Motor neuron (in vitro differentiated cells): ENCODE measurements around the gene DST. TPM values are rescaled to one million over a fixed set of nuclear protein-coding genes. Genes with fewer than 3 reads are reported as not detected.

Experiments
- ATAC-seq, 8 experiments: fragments of 200-7000 bp; cut with Tn5 transposase; replicated peaks in 6 of 8; 2 replicates each; pipeline ENCODE4 v1.8.0; 2021; ENCODE audit warnings: mild to moderate bottlenecking in 8 of 8, moderate library complexity in 8 of 8
- H3K27ac ChIP-seq, 2 donors: fragments of 250-450 bp; sonication (Bioruptor Pico); 2 replicates each; pipeline ENCODE4 v1.9.0; 2021; ENCODE audit warnings: antibody characterized with exemption in 2 of 2, mild to moderate bottlenecking in 2 of 2, moderate library complexity in 1 of 2
- H3K4me1 ChIP-seq, 2 donors: fragments of 250-450 bp; sonication (Bioruptor Pico); replicated peaks in 1 of 2; 2 replicates each; pipeline ENCODE4 v1.6.1; 2021; ENCODE audit warnings: antibody characterized with exemption in 2 of 2, mild to moderate bottlenecking in 2 of 2, moderate library complexity in 1 of 2
- H3K4me3 ChIP-seq, 5 donors: fragments of 250-450 bp; sonication (Bioruptor Pico); 2 replicates each; pipeline ENCODE4 v1.9.0; 2021; ENCODE audit warnings: antibody characterized with exemption in 5 of 5, mild to moderate bottlenecking in 5 of 5, moderate library complexity in 4 of 5
- WGBS, 10 experiments: fragments of 450-650 bp; shearing (Covaris generic); methylation state at CpG; one replicate each; pipeline ENCODE4 v1.0.0; 2022; 5-methylcytosine and 5-hydroxymethylcytosine counted together
- in situ Hi-C, 9 experiments: fragments of 400-800 bp; cut with MboI; loops; one replicate each; pipeline ENCODE4 v1.15.0; 2021; ENCODE audit warnings: low sequenced_read_pairs in 9 of 9, low pct_unique_long_range_greater_than_20kb in 2 of 9; ENCODE audit not compliant: unreplicated experiment in 9 of 9
- total RNA-seq, 8 experiments: library from RNA; unstranded; fragments of 300-600 nt; gene quantifications; 2 replicates each; pipeline versions ENCODE4 v1.2.3 to v1.2.4, GENCODE V29; 2022

The DST gene
- total RNA-seq, 8 experiments from 2014 or later, result 102 to 461 (median 260) TPM

DNA sequence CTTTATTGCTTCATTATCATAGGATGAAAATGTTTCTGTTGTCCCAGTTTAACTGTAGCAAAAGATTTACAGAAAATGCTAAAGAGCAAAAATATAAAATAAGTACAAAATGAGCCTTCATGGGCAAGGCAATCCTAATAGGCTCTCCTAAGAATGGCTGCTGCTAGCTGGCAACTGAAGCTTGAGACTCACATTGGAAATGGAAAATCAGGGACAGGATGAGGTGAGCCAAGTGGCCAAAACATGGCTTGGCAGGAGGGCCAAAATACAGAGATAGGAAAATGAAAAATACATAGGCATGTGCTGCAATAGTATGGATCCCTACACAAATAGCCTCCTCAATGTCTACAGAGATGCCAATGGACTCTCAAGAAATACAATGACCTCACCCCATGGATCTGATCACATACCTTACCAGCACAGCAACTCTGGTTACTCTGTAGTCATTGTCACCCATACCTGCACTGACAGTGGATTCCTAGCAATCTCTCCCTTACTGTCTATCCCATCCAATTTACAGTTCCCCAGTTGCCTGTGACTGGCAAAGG, 105.4 kb downstream of the DST start:
- no peak overlapping the region for H3K27ac ChIP-seq
- peak in 1 of 8 experiments; percentile 13 for ATAC-seq

DNA sequence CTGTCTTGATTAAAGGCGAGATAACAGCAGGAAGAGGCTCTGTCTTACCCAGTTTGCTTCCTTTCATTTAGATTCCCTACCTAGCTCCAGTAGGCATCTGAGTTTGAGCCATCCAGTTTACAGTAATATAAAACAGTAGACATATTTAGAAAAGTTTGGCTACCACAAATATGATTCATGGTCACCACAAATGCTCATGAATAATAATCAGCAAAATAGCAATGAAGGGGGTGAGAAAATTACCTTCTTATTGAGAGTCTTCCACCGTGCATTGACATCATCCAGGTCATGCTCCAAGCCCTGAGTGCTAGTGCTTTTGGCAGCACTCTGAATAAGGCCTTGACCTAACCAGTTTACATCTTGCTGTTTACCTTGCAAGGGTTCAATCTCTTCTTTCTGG, 106.2 kb downstream of the DST start:
- no peak overlapping the region for H3K4me3 ChIP-seq
- peaks cover 26 to 42% of the 10 kb centered on the region in 2 donors for H3K4me1 ChIP-seq
- ATAC-seq, result no peak
- no peak overlapping the region for H3K27ac ChIP-seq
- WGBS, 10 experiments, result 74 to 100% (median 93%) methylated on average over 1 to 2 of the region's 2 CpGs; no CpG with 5 or more reads in 5 of the 10 experiments
- in situ Hi-C loops, result loop anchor here in 1 of 9 experiments (25.0 kb wide), 1 partner anchor 174 kb away; no protein-coding TSS in a partner anchor

More for the DNA sequence above, 105.4 kb downstream of the DST start:
- no peak overlapping the region for H3K4me3 ChIP-seq
- H3K4me1 ChIP-seq, result peaks cover 26 to 42% of the 10 kb centered on the region in 2 donors
- in situ Hi-C loops, result loop anchor here in 1 of 9 experiments (25.0 kb wide), 1 partner anchor 175 kb away; no protein-coding TSS in a partner anchor

DNA sequence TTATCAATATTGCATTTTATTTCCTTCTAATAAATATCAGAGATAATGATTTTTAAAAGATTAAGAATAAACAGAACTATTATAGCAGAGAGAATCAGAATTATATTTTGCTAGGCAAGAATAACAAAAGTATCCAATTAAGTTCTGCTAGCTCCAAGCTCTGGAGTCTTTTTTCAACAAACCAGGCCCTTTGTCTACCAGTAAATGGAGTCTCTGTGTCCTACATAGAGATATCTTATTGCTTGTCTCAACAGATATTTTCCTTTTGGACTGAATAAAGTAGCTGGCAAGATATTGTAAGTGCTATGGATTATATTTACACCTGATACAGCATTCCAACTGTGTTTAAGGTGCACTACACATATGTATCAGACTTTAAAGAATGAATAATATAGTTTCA, 107.1 kb downstream of the DST start:
- Histone ChIP-seq H3K4me3 (no peak overlapping the region), H3K4me1 (peaks cover 20 to 33% of the 10 kb centered on the region in 2 donors), H3K27ac (no peak overlapping the region)
- no peak for ATAC-seq
- in situ Hi-C loops, result loop anchor here in 1 of 9 experiments (25.0 kb wide), 1 partner anchor 173 kb away; no protein-coding TSS in a partner anchor

DNA sequence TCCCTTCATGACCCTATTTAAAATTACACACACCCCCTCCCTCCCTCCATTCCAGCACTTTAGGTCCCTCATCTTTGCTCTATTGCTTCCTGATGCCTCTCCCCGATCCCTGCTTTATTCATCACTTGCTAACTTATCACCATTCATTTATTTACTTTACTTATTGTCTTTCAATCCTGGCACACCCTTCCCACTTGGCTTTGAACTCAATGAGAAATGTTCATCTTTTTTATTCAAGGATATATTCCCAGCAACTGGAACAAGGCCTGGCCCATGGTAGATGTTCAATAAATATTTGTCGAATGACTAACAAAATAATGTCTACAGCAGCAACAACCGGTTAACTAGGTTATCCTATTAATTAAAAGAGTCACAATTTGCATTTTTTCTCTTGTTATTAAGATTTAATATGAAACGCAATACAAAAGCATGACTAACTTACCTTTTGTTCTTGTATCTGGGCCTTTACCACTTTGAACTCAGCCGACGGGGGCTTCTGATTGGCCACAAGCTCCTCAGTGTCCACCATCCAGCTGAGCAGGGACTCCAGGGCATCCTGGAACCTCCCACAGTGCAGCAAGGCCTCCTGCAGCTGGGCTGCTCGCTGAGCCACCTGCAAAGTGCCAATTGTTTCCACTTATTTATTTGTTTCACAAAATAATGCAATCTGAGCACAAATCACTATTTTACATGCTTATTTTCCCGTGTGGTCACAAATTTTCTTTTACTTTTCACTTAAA, 107.8 kb downstream of the DST start:
- 70 to 100% (median 83%) methylated on average over 3 to 8 of the region's 8 CpGs for WGBS, 10 experiments
- Histone ChIP-seq H3K4me1 (peaks cover 13 to 25% of the 10 kb centered on the region in 2 donors), H3K4me3 (no peak overlapping the region), H3K27ac (no peak overlapping the region)
- no peak for ATAC-seq
- in situ Hi-C loops, result loop anchor here in 1 of 9 experiments (25.0 kb wide), 1 partner anchor 173 kb away; no protein-coding TSS in a partner anchor

DNA sequence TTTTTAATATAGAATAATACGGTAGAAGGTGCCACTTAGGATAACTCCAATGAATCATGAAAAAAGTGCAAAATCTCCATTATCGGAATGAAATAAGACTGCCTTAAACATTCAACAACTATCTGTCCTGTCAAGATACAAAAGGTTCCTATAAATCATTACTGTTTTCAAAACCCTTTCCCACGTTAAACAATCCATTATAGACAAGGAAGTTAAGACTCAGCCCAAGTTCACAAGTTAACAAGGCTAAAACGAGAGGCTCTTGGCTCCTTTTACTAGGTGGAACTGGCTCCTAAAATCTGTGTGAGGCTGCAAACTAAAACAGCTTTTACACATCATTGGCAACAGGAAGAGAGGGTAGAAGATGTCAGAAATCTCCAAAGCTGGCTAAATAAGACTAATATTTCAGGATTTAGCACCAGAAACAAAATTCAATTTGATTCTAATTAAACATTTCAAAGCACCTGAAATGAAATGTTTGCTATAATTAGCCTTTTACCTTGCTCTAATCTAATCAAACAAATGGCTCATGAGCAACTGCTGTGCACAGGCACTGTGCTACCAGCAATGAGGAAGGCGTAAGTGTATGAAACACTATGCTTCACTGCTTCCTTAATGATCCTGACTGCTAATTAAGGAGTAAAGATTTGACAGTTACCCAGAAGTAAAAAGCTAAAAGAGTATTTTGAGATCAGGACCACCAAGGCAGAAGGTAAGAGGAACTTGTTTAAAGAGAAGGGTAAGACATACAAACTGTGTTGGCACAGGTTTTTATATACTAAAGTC, 109.7 kb downstream of the DST start:
- WGBS, 10 experiments, result 58 to 92% (median 82%) methylated on average over 2 to 5 of the region's 5 CpGs
- Histone ChIP-seq H3K4me1 (peaks cover 6 to 7% of the 10 kb centered on the region in 2 donors), H3K4me3 (no peak overlapping the region), H3K27ac (no peak overlapping the region)
- in situ Hi-C loops, result loop anchor here in 1 of 9 experiments (25.0 kb wide), 1 partner anchor 171 kb away; no protein-coding TSS in a partner anchor
- no peak for ATAC-seq

DNA sequence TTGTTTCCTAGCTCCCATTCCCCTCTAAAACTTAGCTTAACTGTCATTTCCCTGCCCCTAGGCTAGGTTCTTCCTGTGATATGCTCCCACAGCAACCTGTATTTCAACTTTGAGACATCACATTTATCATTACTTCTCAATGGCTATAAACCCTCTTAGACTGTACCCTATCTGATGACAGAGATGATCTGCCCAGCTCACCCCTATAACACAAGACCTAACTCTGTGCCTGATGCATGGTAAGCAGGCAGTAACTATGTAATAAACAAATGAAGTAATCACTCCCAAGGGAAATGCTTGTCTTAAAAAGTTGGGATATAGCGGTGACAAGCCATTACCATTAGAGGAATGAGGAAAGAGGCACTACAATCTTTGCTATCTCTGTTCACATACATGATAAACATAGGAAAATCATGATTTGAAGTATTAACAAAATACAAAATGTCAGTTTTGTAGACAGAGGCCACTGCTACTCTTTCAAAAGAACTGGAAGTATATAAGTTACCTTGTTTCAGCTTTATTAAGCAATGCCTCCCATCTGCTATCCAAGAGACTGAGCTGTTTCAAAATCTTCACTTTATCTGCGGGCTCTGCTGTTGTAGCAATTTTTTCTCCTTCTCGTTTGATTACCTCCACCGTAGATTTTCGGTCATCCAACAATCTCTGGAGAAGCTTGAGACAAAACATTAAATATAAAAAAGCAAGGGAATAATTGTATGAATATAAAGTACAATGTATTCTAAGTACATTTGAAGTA, 110.7 kb downstream of the DST start:
- 86 to 100% (median 98%) methylated on average over 2 to 5 of the region's 5 CpGs for WGBS, 10 experiments
- H3K4me3 ChIP-seq, result no peak overlapping the region
- no peak for ATAC-seq
- H3K4me1 ChIP-seq, result peaks cover 0 to 8% of the 10 kb centered on the region in 2 donors
- H3K27ac ChIP-seq, result no peak overlapping the region
- in situ Hi-C loops, result loop anchor here in 1 of 9 experiments (25.0 kb wide), 1 partner anchor 170 kb away; no protein-coding TSS in a partner anchor

DNA sequence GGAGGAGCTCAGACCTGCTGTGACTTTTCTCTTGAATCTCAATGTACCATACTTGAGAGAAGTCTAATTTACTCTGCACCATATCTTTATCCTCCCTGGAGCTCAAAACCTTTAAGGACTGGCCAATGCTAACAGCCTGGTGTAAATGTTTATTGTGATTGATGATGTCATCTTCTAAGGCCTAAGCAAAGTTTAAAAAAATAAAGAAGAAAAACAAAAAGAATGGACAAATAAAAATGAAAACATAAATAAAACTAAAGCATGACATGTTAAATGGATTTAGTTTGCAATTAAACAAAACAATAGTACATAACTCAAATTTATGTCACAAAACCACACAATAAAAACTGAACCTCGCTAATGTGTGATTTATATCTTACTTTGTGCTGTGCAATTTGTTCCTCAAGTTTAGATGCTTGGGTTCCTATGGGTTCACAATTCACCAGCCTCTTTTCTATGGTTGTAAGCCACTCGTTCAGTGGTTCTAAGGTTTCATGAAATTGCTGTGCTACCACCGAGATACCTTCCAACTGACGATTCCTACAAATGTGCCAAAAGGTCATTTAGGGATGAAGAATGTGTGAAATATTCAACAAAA, 113.0 kb downstream of the DST start:
- no peak overlapping the region for H3K27ac ChIP-seq
- H3K4me1 ChIP-seq, result peaks cover 22 to 31% of the 10 kb centered on the region in 2 donors
- ATAC-seq, result no peak
- H3K4me3 ChIP-seq, result no peak overlapping the region
- 56 to 100% (median 78%) methylated on average over 1 to 4 of the region's 4 CpGs for WGBS, 10 experiments
- in situ Hi-C loops, result loop anchor here in 1 of 9 experiments (25.0 kb wide), 1 partner anchor 167 kb away; no protein-coding TSS in a partner anchor

DNA sequence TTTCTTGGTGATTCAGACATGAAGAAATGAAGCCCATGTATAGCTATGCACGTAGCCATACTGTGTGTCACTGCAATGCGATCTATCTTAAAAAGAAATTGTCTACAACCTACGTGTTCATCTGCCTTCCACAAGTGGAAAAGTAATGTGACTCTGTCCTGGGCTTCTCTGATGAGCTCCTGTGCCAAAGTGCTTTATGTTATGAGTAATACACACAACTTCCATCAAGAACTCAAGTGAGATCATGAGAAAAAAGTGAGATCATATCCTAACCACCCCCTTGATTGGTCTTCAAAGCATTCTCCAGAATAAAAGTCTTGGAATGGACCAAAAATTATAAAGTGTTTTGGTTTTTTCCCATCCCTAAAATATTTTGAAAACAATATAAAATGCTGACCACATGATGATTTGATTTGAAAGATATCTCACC, 114.3 kb downstream of the DST start:
- Histone ChIP-seq H3K27ac (no peak overlapping the region), H3K4me3 (no peak overlapping the region), H3K4me1 (peaks cover 27 to 44% of the 10 kb centered on the region in 2 donors)
- ATAC-seq, result peak in 3 of 8 experiments; percentile 27 to 45 (median 30)
- 20 to 100% (median 89%) methylated on average over 1 to 3 of the region's 3 CpGs; no CpG with 5 or more reads in 1 of the 10 experiments for WGBS, 10 experiments
- in situ Hi-C loops, result loop anchor here in 1 of 9 experiments (25.0 kb wide), 1 partner anchor 166 kb away; no protein-coding TSS in a partner anchor

DNA sequence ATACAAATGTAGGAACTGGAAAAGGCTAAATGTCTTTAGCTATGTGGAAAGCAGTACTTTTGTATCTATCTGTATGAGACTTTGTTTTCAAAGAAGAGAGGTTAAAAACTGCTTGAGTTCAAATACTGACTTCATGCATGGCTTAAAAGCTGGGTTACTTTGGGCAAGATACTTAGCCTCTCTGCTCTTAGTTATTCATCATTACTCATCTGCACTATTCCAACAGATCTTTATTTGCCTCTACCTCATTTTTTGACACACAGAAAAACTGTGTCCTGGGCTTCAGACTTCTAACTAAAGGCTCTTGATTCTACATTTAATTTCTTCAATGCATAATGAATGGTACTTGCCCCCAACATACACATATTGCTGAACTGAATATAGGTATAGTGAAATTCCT, 114.8 kb downstream of the DST start:
- no peak for ATAC-seq
- no peak overlapping the region for H3K4me3 ChIP-seq
- H3K4me1 ChIP-seq, result peaks cover 27 to 49% of the 10 kb centered on the region in 2 donors
- in situ Hi-C loops, result loop anchor here in 1 of 9 experiments (25.0 kb wide), 1 partner anchor 166 kb away; no protein-coding TSS in a partner anchor
- H3K27ac ChIP-seq, result no peak overlapping the region

DNA sequence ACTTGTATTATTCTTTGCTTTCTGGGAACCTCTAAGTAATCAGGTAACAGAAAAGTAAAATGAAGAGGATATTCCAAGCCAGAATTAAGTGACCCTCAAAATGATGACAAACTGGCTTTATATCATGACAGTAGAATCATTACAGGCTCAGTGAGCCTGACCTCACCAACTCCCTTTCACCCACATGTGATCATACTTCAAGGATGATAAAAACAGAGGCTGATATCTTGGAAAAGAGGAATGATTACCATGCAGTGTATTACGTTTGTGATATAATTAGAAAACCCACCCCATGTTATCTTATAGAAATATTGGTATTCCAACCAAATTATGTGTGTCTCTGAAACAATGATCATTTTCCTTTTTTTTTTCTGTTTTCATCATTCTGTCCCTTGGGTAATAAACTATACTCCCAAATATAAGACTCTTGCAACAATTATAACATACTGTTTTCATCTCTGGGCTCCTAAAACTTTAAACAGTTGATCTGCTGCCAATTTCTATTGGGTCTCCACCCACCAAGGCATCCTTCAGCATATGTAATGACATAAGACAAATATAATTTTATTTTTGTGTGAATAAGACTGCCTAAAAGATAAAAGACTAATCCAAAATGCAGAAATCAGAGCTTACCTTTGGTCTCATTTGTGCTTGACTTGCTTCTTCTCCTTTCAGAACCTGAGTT, 115.7 kb downstream of the DST start:
- peak overlapping the region in 1 of 2 donors; percentile 86 for H3K27ac ChIP-seq
- ATAC-seq, result peak in 5 of 8 experiments; percentile 46 to 58 (median 50)
- peaks cover 27 to 56% of the 10 kb centered on the region in 2 donors for H3K4me1 ChIP-seq
- in situ Hi-C loops, result loop anchor here in 1 of 9 experiments (25.0 kb wide), 1 partner anchor 165 kb away; no protein-coding TSS in a partner anchor
- no peak overlapping the region for H3K4me3 ChIP-seq
- 38 to 100% (median 67%) methylated on average over 1 of the region's 1 CpG; no CpG with 5 or more reads in 2 of the 10 experiments for WGBS, 10 experiments

DNA sequence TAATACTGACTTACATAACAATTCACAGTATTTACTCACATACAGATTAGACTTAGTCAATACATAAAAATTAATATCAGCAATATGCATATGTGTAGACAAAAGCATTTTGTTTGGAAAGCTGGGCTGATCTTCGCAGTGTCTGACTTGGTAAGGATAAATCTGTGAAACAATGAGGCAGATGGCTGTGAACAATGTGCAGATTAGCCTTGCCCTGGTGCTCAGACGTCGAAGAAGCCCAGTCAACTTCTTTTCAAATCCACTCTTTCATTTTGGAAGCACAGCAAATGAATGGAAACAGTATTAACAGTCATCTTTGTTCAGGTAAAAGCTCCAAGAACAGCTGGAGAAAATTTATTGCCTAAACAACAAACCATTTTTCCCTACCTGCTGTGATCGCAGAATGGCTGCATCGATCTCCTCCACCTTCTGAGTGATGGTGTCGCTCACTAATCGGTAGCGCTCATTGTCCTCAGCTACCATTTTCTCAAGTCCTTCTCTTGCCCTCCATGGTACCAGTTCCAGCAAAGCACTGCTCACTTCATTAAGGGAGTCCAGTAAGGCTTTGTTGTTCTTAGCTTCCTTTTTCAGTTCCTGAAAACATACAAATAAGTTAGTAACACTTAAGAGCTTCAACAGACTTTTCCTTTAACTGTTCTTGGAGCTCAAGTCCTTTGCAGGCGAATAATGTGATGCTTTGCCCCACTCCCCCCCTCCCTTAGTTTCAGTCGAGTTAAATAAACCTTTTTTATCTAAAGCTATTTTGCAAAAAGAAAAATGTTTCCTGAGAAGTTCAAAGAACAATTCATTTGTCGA, 116.5 kb downstream of the DST start:
- Histone ChIP-seq H3K27ac (peak overlapping the region; percentile 52 to 86), H3K4me1 (peaks cover 27 to 58% of the 10 kb centered on the region in 2 donors), H3K4me3 (no peak overlapping the region)
- 32 to 88% (median 64%) methylated on average over 5 to 9 of the region's 11 CpGs for WGBS, 10 experiments
- in situ Hi-C loops, result loop anchor here in 1 of 9 experiments (25.0 kb wide), 1 partner anchor 164 kb away; no protein-coding TSS in a partner anchor
- ATAC-seq, result peak in 5 of 8 experiments; percentile 5 to 56 (median 52)
